HK-2 (cell line): ENCODE measurements around the gene ME1.
"Not testable (repeated sequence)": the region's sequence is repeated elsewhere in the genome, so short reads cannot be mapped to it uniquely, and the experiment has no call there.

Experiments
- DNase-seq: peaks from one replicate; pipeline ENCODE4 v3.0.0-alpha.2; 2018; ENCODE audit not compliant: unreplicated experiment

The ME1 gene

DNA sequence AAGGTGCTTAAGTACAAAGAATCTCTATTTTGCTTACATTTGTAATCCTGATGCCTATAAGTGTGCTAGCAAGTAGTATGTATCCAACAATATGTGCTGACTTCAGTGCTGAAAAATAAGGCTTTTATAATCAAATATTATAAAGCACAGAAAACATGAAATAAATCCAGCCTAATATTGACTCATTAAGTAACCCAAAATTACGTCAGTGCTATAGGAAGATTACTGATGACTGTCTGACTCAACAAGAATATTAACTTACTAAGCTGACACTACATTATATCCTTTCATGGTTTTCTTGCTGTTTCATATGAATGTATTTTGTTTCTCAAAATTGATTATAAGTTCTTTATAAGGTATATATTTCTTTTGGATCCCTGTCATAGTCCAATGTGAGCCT is 76.1 kb downstream of the ME1 start:
- DNase-seq: no peak

DNA sequence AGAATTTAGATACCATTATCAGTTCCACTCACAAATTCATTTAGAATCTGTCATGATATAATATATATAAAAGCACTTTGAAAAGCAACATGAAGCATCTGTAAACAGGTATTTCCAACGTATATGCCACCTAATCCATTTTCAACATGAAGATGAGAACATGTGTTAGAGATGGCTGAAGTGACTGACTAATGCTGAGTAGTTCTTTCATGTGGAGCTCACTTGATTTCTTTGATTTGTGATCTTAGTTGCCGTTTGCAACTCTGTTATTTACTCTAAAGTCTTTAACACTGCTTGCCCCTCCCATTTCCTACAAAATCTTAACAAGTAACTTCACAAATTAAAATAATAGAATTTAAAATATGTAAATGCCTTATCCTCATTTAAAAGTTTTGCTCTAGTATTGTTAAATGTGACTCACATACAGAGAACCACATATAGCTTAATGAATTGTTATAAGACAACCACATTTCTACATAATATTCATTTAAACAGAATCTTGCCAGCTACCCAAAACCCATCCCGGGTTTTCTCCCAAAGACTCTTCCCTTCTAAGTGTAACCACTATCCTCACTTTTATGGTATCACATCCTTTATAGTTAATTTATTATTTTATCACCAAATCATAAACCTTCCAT is 78.3 kb downstream of the ME1 start:
- DNase-seq: no peak

DNA sequence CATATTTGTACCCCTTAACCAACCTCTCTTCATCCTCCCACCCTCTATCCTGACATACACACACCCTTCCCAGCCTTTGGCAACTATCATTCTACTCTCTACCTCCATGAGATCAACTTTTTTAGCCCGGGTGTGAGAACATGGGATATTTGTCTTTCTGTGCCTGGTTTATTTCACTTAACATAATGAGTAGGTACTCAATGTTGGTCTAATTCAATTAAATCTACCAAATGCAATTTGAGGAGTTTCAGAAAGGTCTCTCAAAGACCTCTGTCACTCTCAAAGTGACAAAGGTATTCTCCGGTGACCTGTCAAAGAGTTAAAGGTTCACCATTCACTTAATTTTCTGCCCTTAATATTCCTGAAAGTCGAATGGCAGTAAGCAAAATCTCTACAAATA is 87.7 kb downstream of the ME1 start:
- DNase-seq: no peak

DNA sequence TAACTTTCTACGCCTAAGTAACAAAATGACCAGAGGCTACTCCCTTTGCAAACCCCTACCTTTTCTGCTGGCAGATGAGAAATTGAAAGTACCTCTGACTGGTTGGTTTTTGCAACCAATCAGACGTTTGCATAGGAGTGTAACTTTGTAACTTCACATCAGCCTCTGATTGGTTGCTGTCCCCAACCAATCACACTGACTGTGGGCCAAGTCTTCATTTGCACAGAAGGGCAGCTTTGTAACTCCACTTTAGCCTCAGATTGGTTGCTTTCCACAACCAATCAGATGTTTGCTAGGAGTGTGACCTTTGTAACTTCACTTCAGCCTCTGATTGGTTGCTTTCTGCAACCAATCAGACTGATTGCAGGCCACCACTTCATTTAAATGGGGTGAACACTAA is 89.1 kb downstream of the ME1 start:
- DNase-seq: no peak

DNA sequence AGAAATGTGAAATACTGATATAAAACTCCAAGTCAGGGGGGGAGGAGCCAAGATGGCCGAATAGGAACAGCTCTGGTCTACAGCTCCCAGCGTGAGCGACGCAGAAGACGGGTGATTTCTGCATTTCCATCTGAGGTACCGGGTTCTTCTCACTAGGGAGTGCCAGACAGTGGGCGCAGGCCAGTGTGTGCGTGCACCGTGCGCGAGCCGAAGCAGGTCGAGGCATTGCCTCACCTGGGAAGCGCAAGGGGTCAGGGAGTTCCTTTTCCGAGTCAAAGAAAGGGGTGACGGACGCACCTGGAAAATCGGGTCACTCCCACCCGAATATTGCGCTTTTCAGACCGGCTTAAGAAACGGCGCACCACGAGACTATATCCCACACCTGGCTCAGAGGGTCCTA is 96.9 kb downstream of the ME1 start:
- DNase-seq: not testable (repeated sequence)

DNA sequence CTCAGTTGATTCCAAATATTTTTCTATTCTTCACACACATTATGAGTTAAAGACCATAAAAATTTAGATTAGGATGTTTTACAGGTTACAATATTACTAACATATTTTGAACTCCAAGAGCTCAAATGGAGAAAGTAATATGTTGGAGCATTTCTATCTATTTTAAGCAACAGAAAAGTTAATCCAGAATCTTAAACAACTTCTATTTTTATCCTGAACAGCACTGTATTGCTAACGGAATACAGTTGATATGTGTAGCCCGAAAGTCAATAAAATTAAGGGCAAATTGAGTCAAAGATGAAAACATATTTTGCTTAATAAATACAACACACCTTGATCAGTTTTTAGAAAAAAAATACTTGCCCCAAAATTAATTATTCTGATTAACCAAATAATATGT is 97.4 kb downstream of the ME1 start:
- no peak for DNase-seq

DNA sequence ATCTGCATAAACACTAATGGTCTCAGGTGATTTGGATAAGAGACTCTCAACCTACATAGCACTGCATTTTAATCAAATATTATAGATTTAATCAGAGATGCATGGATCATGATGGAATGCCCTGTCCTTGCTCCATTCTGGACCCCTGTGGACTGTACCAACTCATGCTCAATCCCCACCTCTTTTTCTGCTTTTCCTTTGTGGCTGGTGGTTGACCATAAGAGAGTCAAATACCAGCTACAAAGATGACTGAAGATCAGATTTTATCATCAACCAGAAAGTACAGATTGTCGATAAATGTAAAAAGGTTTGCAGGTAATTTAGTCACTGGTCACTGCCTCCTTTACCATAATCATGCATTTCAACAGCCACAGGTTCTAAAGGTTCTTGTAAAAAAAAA is 116.2 kb downstream of the ME1 start:
- no peak for DNase-seq

DNA sequence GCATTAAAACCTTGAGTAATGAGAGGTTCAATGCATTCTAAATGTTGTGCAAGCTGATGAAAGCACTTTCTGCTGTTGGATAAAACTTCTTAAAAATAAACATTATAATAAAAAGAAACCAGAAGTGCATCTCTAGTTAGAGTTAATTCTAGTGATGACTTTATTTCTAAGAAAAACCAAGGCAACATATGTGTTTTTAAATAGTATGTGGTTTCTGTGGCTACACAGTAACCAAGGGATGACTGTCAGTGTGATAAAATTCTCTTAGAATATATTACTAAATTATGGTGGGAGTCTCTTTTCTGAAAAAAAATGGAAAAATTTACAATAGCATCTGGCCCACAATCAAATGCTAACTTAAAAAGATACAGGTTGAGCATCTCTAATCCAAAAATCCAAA is 117.0 kb downstream of the ME1 start:
- no peak for DNase-seq

DNA sequence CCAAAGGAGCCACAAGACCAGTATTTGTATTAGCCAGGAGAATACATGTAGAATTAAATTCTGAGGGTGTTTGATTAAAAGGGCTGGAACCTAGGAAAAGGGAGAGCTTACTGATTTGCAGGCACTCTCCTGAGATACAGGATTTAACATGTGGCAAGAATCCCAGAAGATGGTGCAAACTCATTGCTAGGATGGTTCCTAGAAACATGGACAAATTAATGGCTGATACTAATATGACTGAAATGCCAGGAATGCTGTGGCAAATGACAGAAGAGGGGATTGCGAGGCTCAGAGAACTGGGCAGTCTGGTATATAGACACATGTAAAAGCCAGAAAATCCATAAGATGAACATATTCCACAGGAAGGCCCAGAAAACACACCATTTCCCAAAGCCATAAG is 119.6 kb downstream of the ME1 start:
- DNase-seq: no peak

DNA sequence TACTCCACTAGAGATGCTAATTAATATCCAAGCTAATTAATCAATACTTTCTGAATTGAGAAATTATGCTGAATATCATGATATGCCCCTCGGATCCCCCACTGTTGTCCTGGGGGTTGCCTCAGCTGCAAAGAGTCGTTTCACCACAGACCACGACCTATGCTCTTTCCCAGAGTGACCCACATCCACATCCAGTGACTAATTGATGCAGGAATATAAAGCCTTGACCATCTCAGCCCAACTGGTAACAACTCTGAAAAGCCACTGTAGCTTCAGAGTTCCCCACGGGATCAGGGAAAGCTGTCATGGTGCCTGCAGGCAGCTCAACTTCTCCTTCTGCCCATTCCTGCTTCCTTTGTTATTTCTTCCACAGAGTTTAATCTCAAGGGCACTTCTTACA is 120.8 kb downstream of the ME1 start:
- DNase-seq: no peak

DNA sequence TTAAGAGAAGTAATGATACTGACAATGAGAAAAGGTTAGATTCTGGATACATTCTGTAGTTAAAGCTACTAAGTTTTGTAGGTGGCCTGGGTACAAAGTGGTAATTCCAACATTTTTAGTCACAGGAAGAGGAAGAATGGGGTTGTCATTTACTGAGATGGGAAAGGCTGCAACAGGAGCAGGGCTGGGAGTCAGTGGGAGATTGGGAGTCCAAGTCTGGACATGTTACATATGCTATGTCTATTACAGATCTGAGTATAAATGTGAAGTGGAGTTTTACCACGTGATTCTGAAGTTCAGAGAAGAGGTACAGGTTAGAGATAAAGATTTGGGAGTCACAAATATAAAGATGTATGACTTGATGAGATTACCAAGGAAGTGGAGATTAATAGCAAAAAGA is 121.5 kb downstream of the ME1 start:
- DNase-seq: no peak

DNA sequence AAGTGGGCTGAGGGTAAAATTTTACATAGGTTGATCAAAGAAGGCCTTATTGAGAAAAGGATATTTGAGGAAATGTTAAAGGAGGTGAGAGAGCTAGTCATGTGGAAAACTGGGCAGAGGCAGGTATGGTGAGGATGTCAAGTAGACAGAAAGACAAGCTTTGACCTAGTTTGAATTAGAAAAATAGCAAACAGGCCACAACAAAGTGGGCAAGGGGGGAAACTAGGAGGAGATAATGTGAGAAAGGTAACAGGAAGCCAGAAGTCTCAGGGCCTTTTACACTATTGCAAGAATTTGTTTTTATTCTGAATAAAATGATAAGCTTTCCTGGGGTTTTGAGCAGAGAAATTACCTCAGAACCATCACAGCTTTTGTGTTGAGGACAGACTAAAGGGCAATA is 122.0 kb downstream of the ME1 start:
- DNase-seq: no peak

DNA sequence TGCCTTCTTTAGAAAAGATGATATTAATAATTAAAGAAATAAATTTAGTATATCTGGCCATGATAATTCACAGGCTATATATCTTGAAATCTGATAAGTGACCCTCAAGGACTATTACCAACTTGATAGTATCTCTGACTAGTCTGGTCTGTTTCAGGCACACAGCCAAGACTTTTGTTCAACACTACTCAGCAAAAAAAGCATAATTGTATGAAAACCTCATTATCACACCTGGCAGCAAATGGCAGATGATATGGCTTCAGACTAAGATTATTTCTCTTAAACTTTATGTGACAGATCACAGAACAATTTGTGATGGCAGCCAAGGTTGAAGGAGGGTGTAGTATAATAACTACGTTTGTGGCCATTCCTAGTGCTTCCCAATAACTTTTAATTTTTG is 123.0 kb downstream of the ME1 start:
- no peak for DNase-seq

DNA sequence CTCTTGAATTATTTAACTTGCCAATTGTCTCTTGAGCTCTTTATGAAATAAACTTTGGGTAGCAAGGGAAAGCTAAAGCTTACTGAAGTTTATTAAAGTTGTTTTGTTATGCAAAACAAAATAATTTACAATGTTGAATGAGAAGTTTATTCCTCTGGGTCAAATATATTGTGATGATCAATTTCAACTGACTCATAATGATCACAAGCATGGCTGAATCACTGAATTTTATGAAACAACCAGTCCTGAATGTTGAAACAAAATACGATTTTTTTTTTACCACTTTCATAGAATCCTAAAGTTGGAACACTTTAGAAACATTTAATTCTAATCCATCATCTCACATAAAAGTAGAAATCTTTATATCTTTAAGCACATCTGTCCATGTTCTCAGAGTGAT is 127.4 kb downstream of the ME1 start:
- DNase-seq: no peak

DNA sequence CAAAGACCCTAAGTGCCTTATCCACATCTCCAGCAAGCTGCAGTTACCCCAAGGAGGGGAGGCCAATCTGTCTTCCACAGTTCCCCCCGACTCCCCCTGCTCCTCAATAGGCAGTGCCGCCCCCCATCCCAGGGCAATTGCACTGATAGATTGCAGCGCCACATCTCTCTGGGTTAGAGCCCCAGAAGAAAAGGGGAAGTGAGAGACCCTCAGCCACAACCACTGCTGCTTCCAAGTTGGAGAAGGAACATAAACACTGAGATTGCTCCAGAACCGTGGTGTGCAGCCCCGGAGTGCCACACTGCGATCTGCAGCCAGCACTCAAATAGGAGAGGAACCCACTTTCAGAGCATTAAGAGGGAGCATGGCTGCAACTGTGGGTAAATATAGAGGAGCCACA is 136.2 kb downstream of the ME1 start:
- DNase-seq: no peak

DNA sequence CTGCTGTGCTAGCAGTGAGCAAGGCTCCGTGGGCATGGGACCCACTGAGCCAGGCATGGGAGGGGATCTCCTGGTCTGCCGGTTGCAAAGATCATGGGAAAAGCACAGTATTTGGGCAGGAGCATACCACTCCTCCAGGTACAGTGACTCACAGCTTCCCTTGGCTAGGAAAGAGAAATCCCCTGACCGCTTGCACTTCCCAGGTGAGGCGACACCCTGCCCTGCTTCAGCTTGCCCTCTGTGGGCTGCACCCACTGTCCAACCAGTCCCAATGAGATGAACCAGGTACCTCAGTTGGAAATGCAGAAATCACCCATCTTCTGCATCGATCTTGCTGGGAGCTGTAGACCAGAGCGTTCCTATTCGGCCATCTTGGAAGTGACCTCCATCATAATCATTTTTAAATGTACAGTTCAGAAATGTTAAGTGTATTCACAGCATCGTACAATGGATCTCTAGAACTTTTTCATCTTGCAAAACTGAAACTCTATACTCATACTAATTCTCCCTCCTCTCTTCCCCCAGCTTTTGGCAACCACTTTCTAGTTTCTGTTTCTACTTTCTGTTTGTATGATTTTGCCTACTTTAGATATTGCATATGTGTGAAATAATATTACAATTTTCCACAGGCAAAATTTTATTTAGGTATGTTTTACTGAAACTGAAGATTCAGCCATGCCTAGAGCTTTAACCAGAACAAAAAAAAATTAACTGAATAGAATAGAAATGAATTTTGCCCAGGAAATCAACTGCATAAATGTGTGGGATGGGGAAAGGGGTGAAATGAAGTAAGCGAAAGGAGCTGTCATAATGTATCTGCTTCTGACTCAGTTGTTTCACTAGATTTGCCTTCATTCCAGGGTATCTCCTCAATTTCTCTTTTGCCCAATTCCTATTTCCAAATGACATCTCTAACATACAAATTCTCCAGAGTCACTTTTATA is 137.7 kb downstream of the ME1 start:
- no peak for DNase-seq

DNA sequence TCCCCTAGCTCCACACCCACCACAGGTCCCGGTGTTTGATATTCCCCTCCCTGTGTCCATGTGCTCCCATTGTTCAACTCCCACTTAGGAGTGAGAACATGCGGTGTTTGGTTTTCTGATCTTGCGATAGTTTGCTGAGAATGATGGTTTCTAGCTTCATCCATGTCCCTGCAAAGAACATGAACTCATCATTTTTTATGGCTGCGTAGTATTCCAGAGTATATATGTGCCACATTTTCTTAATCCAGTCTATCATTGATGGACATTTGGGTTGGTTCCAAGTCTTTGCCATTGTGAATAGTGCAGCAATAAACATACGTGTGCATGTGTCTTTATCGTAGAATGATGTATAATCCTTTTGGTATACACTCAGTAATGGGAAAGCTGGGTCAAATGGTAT is 143.6 kb downstream of the ME1 start:
- DNase-seq: not testable (repeated sequence)

DNA sequence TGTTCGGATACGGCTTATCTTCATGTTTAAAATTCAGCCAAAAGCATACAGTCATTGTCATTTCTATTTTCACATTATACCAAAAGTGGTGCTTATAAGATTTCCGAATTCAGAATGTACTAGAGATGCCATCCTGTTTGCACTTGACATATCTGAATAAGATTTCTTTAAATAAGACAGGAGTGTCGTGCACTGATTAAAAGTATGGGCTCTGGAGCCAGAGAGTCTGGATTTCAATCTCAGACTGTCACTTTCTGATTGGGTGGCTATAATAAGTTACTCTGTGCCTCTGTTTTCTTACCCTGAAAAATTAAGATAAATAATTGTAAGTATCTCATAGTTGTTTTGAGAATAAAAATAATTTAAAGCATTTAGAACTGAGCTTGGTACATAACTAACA is 144.9 kb downstream of the ME1 start:
- no peak for DNase-seq

DNA sequence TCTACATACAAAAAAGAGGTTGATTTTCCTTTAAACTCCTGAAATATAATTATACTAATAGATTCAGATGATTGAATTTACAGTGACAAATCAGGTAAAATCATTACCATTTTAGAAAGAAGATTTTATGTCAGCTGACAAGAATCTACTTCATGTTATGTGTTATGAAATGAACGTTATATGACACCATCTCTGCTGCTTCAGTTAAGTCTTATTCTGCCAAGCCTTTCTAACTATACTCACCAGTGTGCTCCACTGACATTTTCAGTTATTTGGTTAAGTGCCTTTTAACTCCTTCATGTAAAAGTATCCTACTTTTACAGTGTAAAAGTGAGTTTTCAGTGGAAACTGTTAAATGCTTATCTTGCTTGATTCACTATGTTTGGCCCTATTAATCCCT is 157.3 kb downstream of the ME1 start:
- DNase-seq: no peak

DNA sequence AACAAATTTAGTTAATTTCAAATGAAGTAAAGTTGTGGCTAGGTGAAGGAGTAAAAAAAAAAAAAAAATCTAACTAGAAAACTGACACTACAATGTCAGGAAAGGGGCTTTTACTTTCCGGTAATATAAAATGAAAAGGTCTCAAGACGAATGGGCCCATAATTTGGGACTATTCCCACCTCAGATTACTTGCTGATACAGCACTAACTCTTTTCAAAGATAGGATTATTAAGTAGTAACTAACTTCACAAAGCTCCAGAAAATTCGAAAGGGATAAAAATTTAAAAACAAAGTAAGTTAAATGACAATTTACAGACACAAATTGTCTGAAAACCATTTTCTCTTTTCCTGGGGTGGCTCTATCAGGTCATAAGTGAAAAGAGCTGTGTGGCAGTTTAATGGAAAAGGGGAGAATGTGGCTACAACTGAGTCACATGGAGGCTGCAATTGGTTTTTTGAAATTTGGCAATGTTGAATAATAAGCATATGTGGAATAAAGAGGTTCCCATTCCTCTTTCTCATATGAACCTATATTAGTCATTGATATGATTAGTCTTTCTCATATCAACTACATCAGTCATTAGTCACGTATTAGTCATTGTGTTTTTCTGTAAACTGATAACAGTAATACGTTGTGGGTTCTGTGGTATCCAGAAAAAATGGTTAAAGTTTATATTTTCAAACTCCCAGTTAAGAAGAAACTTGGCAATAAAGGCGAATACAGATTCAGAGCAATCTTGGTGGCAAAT is 159.7 kb downstream of the ME1 start:
- DNase-seq: no peak

DNA sequence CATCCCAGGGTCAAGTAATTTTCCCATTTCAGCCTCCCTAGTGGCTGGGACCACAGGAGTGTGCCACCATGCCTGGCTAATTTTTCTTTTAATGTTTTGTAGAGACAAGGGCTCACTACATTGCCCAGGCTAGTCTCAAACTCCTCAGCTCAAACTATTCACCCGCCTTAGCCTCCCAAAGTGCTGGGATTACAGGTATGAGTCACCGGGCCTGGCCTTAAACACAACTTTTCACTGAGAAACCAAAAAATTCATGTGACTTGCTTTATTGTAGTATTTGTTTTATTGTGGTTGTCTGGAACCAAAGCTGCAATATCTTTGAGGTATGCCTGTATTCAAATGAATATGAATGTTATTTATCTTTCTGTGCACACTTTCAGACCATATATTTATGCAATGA is 165.5 kb downstream of the ME1 start:
- no peak for DNase-seq

DNA sequence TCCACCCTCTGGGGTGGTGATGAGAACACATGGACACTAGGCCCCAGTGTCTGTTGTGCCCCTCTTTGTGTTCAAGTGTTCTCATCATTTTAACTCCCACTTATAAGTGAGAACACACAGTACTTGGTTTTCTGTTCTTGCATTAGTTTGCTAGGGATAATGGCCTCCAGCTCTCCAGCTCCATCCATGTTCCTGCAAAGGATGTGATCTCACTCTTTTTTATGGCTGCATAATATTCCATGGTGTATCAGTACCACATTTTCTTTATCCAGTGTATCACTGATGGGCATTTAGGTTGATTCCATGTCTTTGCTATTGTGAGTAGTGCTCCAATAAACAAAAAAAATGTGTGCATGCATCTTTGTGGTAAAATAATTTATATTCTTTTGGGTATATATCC is 170.3 kb downstream of the ME1 start:
- no peak for DNase-seq

DNA sequence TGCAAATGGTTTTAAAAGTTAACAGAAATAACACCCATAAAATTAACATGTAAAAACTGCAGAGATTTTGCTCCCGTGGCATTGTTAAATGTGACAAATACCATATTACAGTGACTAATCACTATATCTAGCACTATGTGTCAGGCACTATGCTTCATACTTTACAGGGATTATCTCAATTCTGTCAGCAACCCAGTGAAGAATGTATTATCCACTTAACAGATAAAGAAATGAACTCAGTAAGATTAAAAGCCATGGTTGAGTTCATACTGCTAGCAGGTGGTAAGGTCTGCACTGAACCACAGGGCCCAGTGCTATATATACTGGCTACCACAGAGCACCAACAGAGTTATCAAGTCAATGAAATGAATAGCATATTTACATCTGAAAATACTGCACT is 172.3 kb downstream of the ME1 start:
- no peak for DNase-seq
